Endothelial cell of umbilical vein (primary cell): ENCODE results near the gene ZNF184.

ENCODE experiments used
- EZH2 ChIP-seq: IDR thresholded peaks from 2 replicates; pipeline ENCODE4 v1.6.1; 2012; ENCODE audit warnings: borderline replicate concordance, low read depth, mild to moderate bottlenecking, moderate library complexity, low read length, inconsistent platforms; ENCODE audit not compliant: severe bottlenecking
- JUN ChIP-seq: IDR thresholded peaks from 2 replicates; pipeline ENCODE4 v1.6.1; 2011; ENCODE audit warnings: borderline replicate concordance, low read depth; ENCODE audit not compliant: insufficient read length, insufficient read depth
- POLR2A ChIP-seq: IDR thresholded peaks from 2 replicates; pipeline ENCODE4 v1.6.1; 2012; ENCODE audit warnings: low read depth, mild to moderate bottlenecking, control low read depth, low read length
- POLR2AphosphoS5 ChIP-seq: IDR thresholded peaks from 2 replicates; pipeline ENCODE4 v1.6.1; 2012; ENCODE audit warnings: low read depth, mild to moderate bottlenecking, control low read depth, low read length, moderate library complexity; ENCODE audit not compliant: insufficient read depth
- TF ChIP-seq, protein P1 (sequence below), 2 donors: IDR thresholded peaks; 1 replicate in 1 of 2; 2 replicates in 1 of 2; pipeline ENCODE4 v1.5.1; 2011; ENCODE audit warnings: low read length in 2 of 2, mild to moderate bottlenecking in 2 of 2, moderate library complexity in 2 of 2, control low read depth in 1 of 2, inconsistent platforms in 1 of 2, low read depth in 1 of 2; ENCODE audit not compliant: insufficient read depth in 1 of 2; ENCODE audit errors: extremely low read depth in 1 of 2
- TF ChIP-seq, protein P2 (sequence below): IDR thresholded peaks from 2 replicates; pipeline ENCODE4 v1.6.1; 2011; ENCODE audit not compliant: insufficient read depth, insufficient read length

- TF ChIP-seq, protein P1, sequence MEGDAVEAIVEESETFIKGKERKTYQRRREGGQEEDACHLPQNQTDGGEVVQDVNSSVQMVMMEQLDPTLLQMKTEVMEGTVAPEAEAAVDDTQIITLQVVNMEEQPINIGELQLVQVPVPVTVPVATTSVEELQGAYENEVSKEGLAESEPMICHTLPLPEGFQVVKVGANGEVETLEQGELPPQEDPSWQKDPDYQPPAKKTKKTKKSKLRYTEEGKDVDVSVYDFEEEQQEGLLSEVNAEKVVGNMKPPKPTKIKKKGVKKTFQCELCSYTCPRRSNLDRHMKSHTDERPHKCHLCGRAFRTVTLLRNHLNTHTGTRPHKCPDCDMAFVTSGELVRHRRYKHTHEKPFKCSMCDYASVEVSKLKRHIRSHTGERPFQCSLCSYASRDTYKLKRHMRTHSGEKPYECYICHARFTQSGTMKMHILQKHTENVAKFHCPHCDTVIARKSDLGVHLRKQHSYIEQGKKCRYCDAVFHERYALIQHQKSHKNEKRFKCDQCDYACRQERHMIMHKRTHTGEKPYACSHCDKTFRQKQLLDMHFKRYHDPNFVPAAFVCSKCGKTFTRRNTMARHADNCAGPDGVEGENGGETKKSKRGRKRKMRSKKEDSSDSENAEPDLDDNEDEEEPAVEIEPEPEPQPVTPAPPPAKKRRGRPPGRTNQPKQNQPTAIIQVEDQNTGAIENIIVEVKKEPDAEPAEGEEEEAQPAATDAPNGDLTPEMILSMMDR (IDR thresholded peaks at IDR 0.05; ENCODE audit: extremely low read depth in 1 of 2, insufficient read depth in 1 of 2, low read depth in 1 of 2, low read length in 2 of 2) = no peak
- peak; percentile 57 for TF ChIP-seq EZH2
- no peak for TF ChIP-seq JUN
- TF ChIP-seq POLR2AphosphoS5 = no peak
- TF ChIP-seq, protein P2, sequence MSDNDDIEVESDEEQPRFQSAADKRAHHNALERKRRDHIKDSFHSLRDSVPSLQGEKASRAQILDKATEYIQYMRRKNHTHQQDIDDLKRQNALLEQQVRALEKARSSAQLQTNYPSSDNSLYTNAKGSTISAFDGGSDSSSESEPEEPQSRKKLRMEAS = no peak
- no peak for TF ChIP-seq POLR2A
Observed at GRCh38 chr6:27514906-27515495, 42.1 kb upstream of the ZNF184 start.
